Left lung (tissue), 10 donors: ENCODE data around the gene CNST. TPM values are rescaled to one million over a fixed set of nuclear protein-coding genes. Genes with fewer than 3 reads are reported as not detected.

Experiments
- ATAC-seq: fragments of 200-7000 bp; cut with Tn5 transposase; one replicate; pipeline ENCODE4 v1.9.1; 2020; ENCODE audit warnings: moderate library complexity
- DNase-seq, 4 donors: peaks; one replicate each; pipeline ENCODE4 v3.0.0-alpha.2; 2013 to 2020
- H3K27ac ChIP-seq, 2 donors: fragments of 200-600 bp; sonication (generic) in 1 of 2; one replicate each; pipeline versions ENCODE4 v1.5.0 to v1.8.0; 2020 to 2021
- H3K27me3 ChIP-seq, 2 donors: fragments of 200-600 bp; sonication (generic) in 1 of 2; one replicate each; pipeline versions ENCODE4 v1.5.0 to v1.8.0; 2020 to 2021
- H3K36me3 ChIP-seq, 2 donors: fragments of 200-600 bp; sonication (generic) in 1 of 2; one replicate each; pipeline versions ENCODE4 v1.5.0 to v1.8.0; 2020 to 2021
- H3K4me1 ChIP-seq, 2 donors: fragments of 200-600 bp; one replicate each; pipeline ENCODE4 v1.8.0; 2021
- H3K4me3 ChIP-seq, 2 donors: fragments of 200-600 bp; sonication (generic) in 1 of 2; one replicate each; pipeline versions ENCODE4 v1.5.0 to v1.8.0; 2020 to 2021; ENCODE audit warnings: mild to moderate bottlenecking in 1 of 2
- H3K9me3 ChIP-seq, 2 donors: fragments of 200-600 bp; sonication (generic) in 1 of 2; one replicate each; pipeline versions ENCODE4 v1.5.0 to v1.8.0; 2020 to 2021
- CTCF ChIP-seq, 2 donors: fragments of 200-600 bp; sonication (generic) in 1 of 2; IDR thresholded peaks; one replicate each; pipeline versions ENCODE4 v1.5.0 to v1.8.0; 2021; ENCODE audit warnings: antibody characterized with exemption in 2 of 2
- intact Hi-C, 2 donors: fragments of 100-400 bp; cut with DNase I; formaldehyde crosslinking; loops; one replicate each; pipeline versions ENCODE4 v1.11.2 to v1.14.2; 2022
- polyA plus RNA-seq, 6 donors: library from polyadenylated mRNA; unstranded; fragments of 120-200 nt; gene quantifications; one replicate each; pipeline ENCODE4 v1.2.1, GENCODE V29; 2013; ENCODE audit not compliant: insufficient read length in 6 of 6
- total RNA-seq, 2 donors: library from RNA; stranded (reverse); fragmentation: NEBNext Ultra II Directional; extraction: Animal tissue kit (Norgen Biotek cat#: 25700); gene quantifications; one replicate each; pipeline ENCODE4 v1.2.1, GENCODE V29; 2021
- donor health status: DM: no; HTN: yes; CAD: no.
- donor health status: DM: no; HTN: no; CAD: no.

Gene CNST
- total and polyA plus RNA-seq, 8 donors, result 18.0 to 24.0 (median 19.6) TPM

- no peak for TF ChIP-seq CTCF (IDR thresholded peaks at IDR 0.05)
- intact Hi-C loops, result no loop called here
- no peaks in the 10 kb centered on the region for H3K9me3 ChIP-seq
- ATAC-seq (no peak), DNase-seq (no peak)
- H3K27me3 ChIP-seq, result no peaks in the 10 kb centered on the region
- H3K4me3 ChIP-seq, result peak overlapping the region; percentile 94 to 96
- peak overlapping the region; percentile 97 to 98 for H3K27ac ChIP-seq
- peaks cover 0 to 18% of the 10 kb centered on the region in 2 donors for H3K36me3 ChIP-seq
- H3K4me1 ChIP-seq, result peaks cover 12 to 53% of the 10 kb centered on the region in 2 donors
These were observed 1.2 kb upstream of the CNST start for GRCh38 chr1:246564839-246565750.

- H3K27me3 ChIP-seq, result no peaks in the 10 kb centered on the region
- H3K4me3 ChIP-seq, result peak overlapping the region; percentile 94 to 96
- TF ChIP-seq CTCF (IDR thresholded peaks at IDR 0.05), result no peak
- peak overlapping the region; percentile 97 to 98 for H3K27ac ChIP-seq
- H3K36me3 ChIP-seq, result peaks cover 0 to 14% of the 10 kb centered on the region in 2 donors
- H3K9me3 ChIP-seq, result no peaks in the 10 kb centered on the region
- peaks cover 12 to 58% of the 10 kb centered on the region in 2 donors for H3K4me1 ChIP-seq
- ATAC-seq, result peak; percentile 3
- intact Hi-C loops, result no loop called here
- DNase-seq, result peak in 1 of 4 donors; percentile 50
These were observed 517 bp upstream of the CNST start for GRCh38 chr1:246565751-246566127.

GRCh38 chr1:246566813-246567645, 773 bp downstream of the CNST start:
- H3K27ac ChIP-seq, result peak overlapping the region; percentile 97 to 98
- no peaks in the 10 kb centered on the region for H3K27me3 ChIP-seq
- peak overlapping the region; percentile 94 to 96 for H3K4me3 ChIP-seq
- DNase-seq (peak in 2 of 4 donors; percentile 51 to 59), ATAC-seq (peak; percentile 42)
- peaks cover 12 to 71% of the 10 kb centered on the region in 2 donors for H3K4me1 ChIP-seq
- no peak for TF ChIP-seq CTCF (IDR thresholded peaks at IDR 0.05)
- H3K36me3 ChIP-seq, result peaks cover 0 to 14% of the 10 kb centered on the region in 2 donors
- intact Hi-C loops, result no loop called here
- no peaks in the 10 kb centered on the region for H3K9me3 ChIP-seq

GRCh38 chr1:246567646-246568235, 1.5 kb downstream of the CNST start:
- H3K36me3 ChIP-seq, result peaks cover 0 to 8% of the 10 kb centered on the region in 2 donors
- peaks cover 12 to 76% of the 10 kb centered on the region in 2 donors for H3K4me1 ChIP-seq
- ATAC-seq, result no peak
- H3K27ac ChIP-seq, result peak overlapping the region; percentile 97 to 98
- H3K4me3 ChIP-seq, result peak overlapping the region; percentile 94 to 96
- H3K27me3 ChIP-seq, result no peaks in the 10 kb centered on the region
- TF ChIP-seq CTCF (IDR thresholded peaks at IDR 0.05), result no peak
- no peaks in the 10 kb centered on the region for H3K9me3 ChIP-seq
- intact Hi-C loops, result no loop called here
- no peak for DNase-seq
